Thyroid gland (tissue), 4 donors: ENCODE measurements around the gene CLIC5. TPM values are rescaled to one million over a fixed set of nuclear protein-coding genes. Genes with fewer than 3 reads are reported as not detected.
A peak's percentile ranks its signal among the peaks of the same experiment; 100 is the strongest.

Experiments used
- DNase-seq, 2 donors: peaks; one replicate each; pipeline ENCODE4 v3.0.0-alpha.2; 2019
- H3K27ac ChIP-seq, 3 donors: fragments of 200-600 bp; sonication (generic); 1 replicate in 2 of 3; 2 replicates in 1 of 3; pipeline ENCODE4 v1.5.1; 2016 to 2019; ENCODE audit warnings: mild to moderate bottlenecking in 1 of 3, moderate library complexity in 1 of 3
- H3K27me3 ChIP-seq: fragments of 200-600 bp; sonication (generic); one replicate; pipeline ENCODE4 v1.5.1; 2019
- H3K36me3 ChIP-seq, 2 donors: fragments of 200-600 bp; sonication (generic); one replicate each; pipeline ENCODE4 v1.5.1; 2016 to 2019
- H3K4me1 ChIP-seq, 2 donors: fragments of 200-600 bp; sonication (generic); one replicate each; pipeline ENCODE4 v1.5.1; 2017 to 2019
- H3K4me3 ChIP-seq, 3 donors: fragments of 200-600 bp; sonication (generic); replicated peaks in 1 of 3; 1 replicate in 2 of 3; 2 replicates in 1 of 3; pipeline ENCODE4 v1.5.1; 2016; ENCODE audit warnings: mild to moderate bottlenecking in 1 of 3
- H3K9me3 ChIP-seq: fragments of 200-600 bp; sonication (generic); one replicate; pipeline ENCODE4 v1.5.1; 2017
- CTCF ChIP-seq, 6 experiments: fragments of 200-600 bp in 3 of 6; fragments of 450-650 bp in 3 of 6; sonication (generic) in 3 of 6; IDR thresholded peaks; one replicate each; pipeline ENCODE4 v1.5.1; 2016 to 2019; ENCODE audit warnings: antibody characterized with exemption in 6 of 6, mild to moderate bottlenecking in 2 of 6, inconsistent platforms in 1 of 6, moderate library complexity in 1 of 6
- POLR2A ChIP-seq, 2 donors: fragments of 450-650 bp; IDR thresholded peaks; one replicate each; pipeline ENCODE4 v1.6.1; 2017; ENCODE audit warnings: antibody characterized with exemption in 2 of 2, mild to moderate bottlenecking in 2 of 2, moderate library complexity in 1 of 2
- WGBS, 2 donors: methylation state at CpG; one replicate each; pipeline ENCODE4 v1.1.5; 2017; 5-methylcytosine and 5-hydroxymethylcytosine counted together
- intact Hi-C: fragments of 100-400 bp; cut with DNase I; formaldehyde crosslinking; loops from one replicate; pipeline ENCODE4 v1.15.1; 2023
- total RNA-seq, 4 donors: library from RNA; depleted of rRNA; stranded (reverse); fragments of >200 nt; gene quantifications; one replicate each; pipeline ENCODE4 v1.2.3, GENCODE V29; 2016

Gene CLIC5
- total RNA-seq, 4 donors from 2014 or later, result 10.5 to 15.5 (median 11.7) TPM

- Histone ChIP-seq H3K36me3 (no peaks in the 10 kb centered on the region), H3K4me3 (no peak overlapping the region), H3K27me3 (no peaks in the 10 kb centered on the region), H3K4me1 (peaks cover 18 to 21% of the 10 kb centered on the region in 2 donors), H3K27ac (peak overlapping the region; percentile 48 to 78 (median 73)), H3K9me3 (no peaks in the 10 kb centered on the region)
- TF ChIP-seq CTCF (IDR thresholded peaks at IDR 0.05) (no peak), POLR2A (IDR thresholded peaks at IDR 0.05) (no peak)
- no peak for DNase-seq
- 72% methylated on average over 2 of the region's 2 CpGs for WGBS, 2 donors
- intact Hi-C loops, result no loop called here
These were observed 17.1 kb downstream of the CLIC5 start for GRCh38 chr6:45998524-45998923.

DNA sequence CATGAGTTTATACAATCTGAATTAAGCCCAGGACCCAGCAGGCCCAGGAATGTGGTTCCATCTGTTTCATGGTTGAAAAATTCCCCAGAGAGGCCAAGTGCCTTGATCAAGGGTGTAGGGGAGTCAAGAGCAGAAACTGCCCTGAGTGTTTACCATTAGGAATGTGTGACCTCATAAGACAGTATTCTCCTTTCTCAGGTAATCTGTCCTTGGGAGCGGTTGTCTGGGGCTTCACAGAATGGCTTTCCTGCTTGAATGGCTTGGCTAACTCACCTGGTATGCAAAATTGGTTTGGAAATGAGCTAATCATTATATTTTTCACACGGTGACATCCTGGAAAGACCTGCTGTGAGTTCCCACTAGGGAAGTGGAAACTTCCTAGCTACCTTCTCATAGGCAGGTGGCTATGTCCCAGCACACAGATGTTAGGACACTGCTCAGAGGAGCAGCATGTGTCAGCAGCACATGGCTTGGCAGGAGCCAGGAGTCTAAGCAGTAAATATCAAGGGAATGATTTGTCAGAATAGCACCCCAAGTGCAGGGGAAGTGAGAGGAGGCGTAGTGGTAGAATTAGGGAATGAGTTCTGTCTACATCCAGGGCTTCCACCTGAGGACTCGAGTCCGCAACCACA lies 17.7 kb downstream of the CLIC5 start:
- H3K36me3 ChIP-seq, result no peaks in the 10 kb centered on the region
- H3K4me1 ChIP-seq, result peaks cover 19 to 21% of the 10 kb centered on the region in 2 donors
- intact Hi-C loops, result no loop called here
- TF ChIP-seq CTCF (IDR thresholded peaks at IDR 0.05) (no peak), POLR2A (IDR thresholded peaks at IDR 0.05) (no peak)
- WGBS, 2 donors, result 66 to 70% methylated on average over 5 of the region's 5 CpGs
- DNase-seq, result peak; percentile 35 to 49
- H3K27me3 ChIP-seq, result no peaks in the 10 kb centered on the region
- no peak overlapping the region for H3K4me3 ChIP-seq
- peak overlapping the region; percentile 48 to 78 (median 73) for H3K27ac ChIP-seq
- H3K9me3 ChIP-seq, result no peaks in the 10 kb centered on the region

DNA sequence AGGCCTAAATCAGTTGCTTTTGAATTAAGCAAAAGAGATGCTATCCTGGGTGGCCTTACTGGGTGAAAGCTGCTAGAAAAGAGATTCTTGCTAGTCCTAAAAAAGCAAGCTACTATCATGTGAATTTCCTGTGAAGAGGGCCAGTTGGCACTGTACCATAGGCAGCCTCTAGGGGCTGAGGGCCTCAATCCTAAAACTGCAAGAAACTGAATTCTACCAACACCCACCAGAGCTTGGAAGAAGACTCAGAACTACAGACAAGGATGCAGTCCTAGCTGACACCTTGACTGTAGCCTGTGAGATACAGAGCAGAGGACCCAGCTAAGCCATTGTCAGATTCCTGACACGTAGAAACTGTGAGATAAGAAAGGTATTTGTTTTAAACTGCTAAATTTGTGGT lies 24.5 kb downstream of the CLIC5 start:
- no peaks in the 10 kb centered on the region for H3K9me3 ChIP-seq
- H3K27me3 ChIP-seq, result no peaks in the 10 kb centered on the region
- H3K4me1 ChIP-seq, result peaks cover 21 to 44% of the 10 kb centered on the region in 2 donors
- H3K36me3 ChIP-seq, result no peaks in the 10 kb centered on the region
- WGBS, 2 donors, result 83 to 85% methylated on average over 1 of the region's 1 CpG
- intact Hi-C loops, result no loop called here
- H3K27ac ChIP-seq, result peak overlapping the region in 1 of 3 donors; percentile 36
- no peak for DNase-seq
- H3K4me3 ChIP-seq, result no peak overlapping the region
- no peak for TF ChIP-seq CTCF (IDR thresholded peaks at IDR 0.05)
- TF ChIP-seq POLR2A (IDR thresholded peaks at IDR 0.05), result no peak

DNA sequence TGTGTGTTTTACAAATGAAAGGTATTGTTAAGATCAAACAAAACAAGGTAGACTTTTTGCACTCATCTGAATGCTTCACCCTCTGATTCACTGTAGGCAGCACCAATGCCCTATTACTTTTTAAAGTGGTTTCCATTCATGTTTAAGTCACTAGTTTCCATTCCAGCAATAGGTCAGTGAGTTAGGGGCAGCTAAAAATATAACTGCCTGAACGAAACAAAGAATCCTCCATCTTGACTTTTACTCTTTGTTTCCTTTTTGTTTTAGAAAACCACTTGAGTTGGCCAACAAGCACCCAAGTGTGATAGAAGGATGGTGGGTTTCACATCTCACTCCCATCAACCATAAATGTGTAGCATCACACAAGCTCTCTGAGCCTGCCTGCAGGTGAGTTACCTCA lies 25.5 kb downstream of the CLIC5 start:
- TF ChIP-seq POLR2A (IDR thresholded peaks at IDR 0.05) (no peak), CTCF (IDR thresholded peaks at IDR 0.05) (no peak)
- Histone ChIP-seq H3K4me1 (peaks cover 21 to 52% of the 10 kb centered on the region in 2 donors), H3K4me3 (no peak overlapping the region), H3K36me3 (no peaks in the 10 kb centered on the region), H3K27ac (no peak overlapping the region), H3K27me3 (no peaks in the 10 kb centered on the region), H3K9me3 (no peaks in the 10 kb centered on the region)
- intact Hi-C loops, result no loop called here
- 88 to 92% methylated on average over 1 of the region's 1 CpG for WGBS, 2 donors
- DNase-seq, result no peak

- Histone ChIP-seq H3K27me3 (no peaks in the 10 kb centered on the region), H3K36me3 (no peaks in the 10 kb centered on the region), H3K27ac (peak overlapping the region; percentile 10 to 76 (median 37)), H3K4me1 (peaks cover 21 to 52% of the 10 kb centered on the region in 2 donors), H3K4me3 (no peak overlapping the region), H3K9me3 (no peaks in the 10 kb centered on the region)
- DNase-seq, result peak; percentile 24 to 62
- peak in 1 of 2 donors; percentile 15 for TF ChIP-seq POLR2A (IDR thresholded peaks at IDR 0.05)
- TF ChIP-seq CTCF (IDR thresholded peaks at IDR 0.05), result no peak
- intact Hi-C loops, result no loop called here
- 62 to 69% methylated on average over 2 of the region's 2 CpGs for WGBS, 2 donors
These were observed 27.0 kb downstream of the CLIC5 start for GRCh38 chr6:45988635-45989034.
